ENCODE data around the gene WNK1.
A peak's percentile ranks its signal among the peaks of the same experiment; 100 is the strongest.
"Not testable (repeated sequence)": the region's sequence is repeated elsewhere in the genome, so short reads cannot be mapped to it uniquely, and the experiment has no call there.

WNK1 gene

DNA sequence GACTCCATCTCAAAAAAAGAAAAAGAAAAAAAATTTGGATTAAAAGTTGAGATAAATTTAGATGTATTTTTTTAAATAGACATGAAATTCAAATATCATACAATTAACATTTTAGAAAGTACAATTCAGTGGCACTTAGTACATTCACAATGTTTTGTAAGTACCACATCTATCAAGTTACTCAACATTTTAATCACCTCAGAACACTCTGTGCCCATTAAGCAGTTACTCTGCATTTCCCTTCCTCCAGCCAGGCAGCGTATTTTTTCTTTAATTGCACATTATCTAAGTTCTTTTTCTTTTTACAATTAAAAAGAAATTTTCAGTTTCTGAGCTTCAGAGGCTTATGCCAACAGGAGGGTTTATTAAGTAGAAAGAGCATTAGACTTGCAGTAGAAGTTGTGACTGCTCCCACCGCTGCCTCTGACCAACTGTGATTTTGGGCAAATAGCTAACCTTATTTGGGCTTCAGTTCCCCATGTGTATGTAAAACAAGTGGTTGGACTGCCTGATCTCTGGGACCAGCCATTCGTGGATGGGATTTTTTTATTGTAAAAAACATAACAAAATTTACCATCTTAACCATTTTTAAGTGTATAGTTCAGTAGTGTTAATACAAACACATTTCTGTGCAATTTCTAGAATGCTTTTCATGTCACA lies 65.7 kb downstream of the WNK1 start:
- DNase-seq, result no peak

DNA sequence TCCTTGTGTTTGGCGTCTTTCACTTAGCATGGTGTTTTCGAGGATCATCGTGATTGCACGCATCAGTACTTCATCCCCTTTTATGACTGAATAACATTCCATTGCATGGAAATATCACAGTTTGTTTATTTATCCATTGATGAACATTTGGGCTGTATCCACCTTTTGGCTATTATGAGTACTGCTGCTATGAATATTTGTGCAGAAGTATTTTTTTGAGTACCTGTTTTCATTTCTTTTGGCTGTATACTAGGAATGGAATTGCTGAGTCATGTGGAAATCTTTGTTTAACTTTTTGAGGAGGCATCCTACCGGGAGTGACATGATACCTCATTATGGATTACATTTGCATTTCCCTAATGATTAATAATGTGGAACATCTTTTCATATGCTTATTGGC lies 66.4 kb downstream of the WNK1 start:
- no peak for DNase-seq

DNA sequence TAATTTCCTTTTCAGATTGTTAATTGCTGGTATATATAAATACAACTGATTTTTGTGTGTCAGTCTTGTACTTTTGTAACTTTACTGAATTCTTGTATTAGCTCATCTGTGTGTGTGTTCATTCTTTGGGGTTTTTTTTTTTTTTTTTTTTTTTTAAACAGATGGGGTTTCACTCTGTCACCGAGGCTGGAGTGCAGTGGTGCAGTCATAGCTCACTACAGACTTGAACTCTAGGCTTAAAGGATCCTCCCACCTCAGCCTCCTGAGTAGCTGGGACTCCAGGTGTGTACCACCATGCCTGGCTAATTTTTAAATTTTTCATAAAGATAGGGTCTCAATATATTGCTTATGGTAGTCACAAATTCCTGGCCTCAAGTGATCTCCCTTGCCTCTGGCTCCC lies 68.0 kb downstream of the WNK1 start:
- no peak for DNase-seq

DNA sequence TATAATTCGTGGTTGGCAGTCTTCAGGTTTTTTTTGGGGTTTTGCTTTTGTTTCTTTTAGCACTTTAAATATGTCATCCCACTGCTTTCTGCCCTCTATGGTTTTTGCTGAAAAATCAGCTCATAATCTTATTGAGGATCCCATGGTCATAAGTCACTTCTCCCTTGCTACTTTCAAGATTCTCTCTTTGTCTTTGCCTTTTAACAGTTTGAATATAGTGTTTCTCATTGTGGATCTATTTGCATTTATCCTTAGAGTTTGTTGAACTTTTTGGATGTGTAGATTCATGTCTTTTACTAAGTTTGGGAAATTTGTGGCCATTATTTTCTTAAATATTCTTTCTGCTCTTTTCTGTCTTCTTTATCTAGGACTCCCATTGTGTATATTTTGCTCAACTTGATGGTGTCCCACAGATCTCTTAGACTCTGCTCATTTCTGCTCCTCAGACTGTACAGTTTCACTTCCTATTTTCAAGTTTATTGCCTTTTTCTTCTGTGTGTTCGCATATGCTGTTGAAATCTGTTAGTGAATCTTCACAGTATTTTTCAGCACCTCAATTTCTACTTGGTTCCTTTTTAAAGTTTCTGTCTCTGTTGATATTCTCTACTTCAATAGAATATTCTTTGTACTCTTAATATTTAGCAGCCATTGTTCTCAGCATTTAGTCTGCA lies 70.8 kb downstream of the WNK1 start:
- DNase-seq, result peak; percentile 78 to 81

DNA sequence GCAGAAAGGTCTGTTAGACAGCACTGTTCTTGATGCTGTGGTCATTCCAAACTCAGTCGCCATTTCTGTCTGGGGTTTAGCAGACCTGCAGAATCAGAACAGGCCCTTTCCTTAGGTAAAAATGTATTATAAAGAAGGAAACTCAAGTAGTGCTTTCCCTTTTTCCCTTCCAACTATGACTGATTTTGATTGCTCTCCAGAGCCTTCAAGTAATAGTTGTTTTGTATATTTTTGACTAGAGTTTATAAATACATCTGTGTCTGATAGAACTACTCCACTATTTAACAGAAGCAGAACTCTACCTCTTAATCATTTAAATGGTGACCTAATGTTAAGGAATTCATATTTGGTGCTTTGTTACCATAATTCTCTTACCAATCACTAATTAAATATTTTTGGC lies 74.0 kb downstream of the WNK1 start:
- DNase-seq, result no peak

DNA sequence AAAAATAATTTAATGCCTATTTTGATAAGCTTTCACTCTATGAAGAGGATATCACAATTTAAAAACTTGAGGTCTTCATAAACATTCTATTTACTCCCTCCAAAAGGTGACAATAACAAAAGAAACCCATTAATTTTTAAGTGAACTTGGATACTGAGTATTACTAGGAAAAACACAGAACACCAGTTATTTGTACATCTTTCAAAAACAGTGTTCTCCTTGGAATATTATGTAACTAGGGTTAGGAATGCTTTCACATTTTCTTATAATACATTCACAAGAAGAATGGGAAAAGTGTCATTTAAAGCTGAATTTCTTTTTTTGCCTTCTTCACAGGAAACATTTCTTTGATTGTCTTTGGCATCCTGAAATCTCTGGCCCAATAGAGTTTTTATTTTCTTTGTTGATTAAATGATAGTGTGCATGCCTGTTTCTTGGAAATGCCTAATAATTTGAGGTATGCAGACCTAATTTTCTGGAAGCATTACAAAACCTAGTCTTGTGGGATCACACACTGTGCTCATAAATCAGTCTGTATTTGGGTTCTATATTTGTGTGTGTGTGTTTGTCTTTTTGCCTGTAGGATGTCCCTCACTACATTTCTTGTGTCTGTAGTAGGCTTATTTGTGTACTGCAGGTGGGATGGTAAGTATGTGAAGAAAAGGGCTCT lies 76.5 kb downstream of the WNK1 start:
- DNase-seq, result no peak

DNA sequence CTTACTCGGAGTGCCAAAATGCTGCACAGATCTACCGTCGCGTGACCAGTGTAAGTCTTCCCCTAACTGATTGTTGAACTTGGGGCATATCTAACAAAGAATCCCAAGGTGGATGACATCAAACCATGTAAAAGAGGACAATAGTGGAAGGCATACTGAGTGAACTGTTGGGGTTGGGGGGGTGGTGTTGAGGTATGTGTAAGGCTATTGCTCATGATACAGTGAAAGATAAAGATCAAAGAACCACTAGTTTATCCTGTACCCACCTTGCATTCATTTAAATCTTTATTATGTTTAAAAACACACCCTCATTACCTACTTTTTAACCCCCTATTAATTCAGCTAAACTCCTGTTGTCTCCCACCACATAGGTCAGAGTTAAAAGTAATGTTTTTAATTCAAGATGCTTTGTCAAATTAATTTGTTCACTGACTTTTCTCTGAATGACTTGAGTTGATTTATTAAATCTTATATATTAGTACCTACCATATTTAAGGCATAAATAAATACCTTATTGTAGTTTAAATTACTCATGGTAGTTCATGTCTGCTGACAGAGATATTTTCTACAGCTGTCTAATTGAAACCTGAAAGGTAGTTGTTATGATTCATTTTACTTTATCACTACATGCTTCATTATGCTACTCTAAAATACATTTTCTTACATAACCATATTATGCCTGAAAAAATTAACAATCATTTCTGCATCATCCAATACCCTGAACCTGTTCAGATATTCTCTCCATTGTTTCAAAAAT lies 77.9 kb downstream of the WNK1 start:
- no peak for DNase-seq

DNA sequence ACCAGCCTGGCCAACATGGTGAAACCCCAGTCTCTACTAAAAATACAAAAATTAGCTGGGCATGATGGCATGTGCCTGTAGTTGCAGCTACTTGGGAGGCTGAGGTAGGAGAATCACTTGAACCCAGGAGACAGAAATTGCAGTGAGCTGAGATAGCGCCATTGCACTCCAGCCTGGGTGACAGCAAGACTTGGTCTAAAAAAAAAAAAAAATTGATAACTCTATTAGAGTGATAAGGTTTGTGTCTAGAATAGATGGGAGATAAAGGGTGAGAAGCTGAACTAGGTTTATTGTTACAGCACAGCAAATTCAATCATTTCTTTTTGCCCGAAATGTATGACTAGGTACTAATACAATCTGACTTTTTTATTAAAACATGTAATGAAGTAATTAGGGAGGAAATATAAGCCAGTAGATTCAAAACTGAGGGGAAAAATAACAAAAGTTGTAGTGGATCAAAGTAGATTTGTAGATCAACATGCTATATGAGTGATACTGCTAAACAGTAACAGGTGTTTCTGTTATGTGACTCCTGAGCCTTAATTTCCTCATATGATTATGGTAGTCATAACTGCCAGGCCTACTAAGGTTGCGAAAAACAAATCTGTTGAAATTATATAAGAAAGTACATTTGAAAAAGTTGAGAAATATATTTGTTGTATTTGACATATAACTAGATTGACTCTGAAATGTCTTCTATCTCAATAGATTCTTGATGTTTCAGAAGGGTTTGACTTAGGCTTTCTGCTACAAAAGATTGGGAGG lies 83.6 kb downstream of the WNK1 start:
- peak; percentile 27 to 63 for DNase-seq

DNA sequence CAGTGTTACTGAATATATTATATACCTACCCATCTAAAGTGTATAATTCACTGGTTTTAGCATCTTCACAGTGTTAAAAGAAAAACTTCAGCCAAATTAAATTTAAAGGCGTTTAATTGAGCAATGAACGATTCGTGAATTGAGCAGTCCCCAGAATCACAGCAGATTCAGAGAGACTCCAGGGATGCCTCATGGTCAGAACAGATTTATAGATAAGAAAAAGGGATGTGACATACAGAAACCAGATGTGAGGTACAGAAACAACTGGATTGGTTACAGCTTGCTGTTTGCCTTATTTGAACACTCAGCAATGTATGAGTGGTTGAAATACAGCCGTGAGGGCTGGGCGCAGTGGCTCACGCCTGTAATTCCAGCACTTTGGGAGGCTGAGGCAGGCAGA lies 84.6 kb downstream of the WNK1 start:
- no peak for DNase-seq

DNA sequence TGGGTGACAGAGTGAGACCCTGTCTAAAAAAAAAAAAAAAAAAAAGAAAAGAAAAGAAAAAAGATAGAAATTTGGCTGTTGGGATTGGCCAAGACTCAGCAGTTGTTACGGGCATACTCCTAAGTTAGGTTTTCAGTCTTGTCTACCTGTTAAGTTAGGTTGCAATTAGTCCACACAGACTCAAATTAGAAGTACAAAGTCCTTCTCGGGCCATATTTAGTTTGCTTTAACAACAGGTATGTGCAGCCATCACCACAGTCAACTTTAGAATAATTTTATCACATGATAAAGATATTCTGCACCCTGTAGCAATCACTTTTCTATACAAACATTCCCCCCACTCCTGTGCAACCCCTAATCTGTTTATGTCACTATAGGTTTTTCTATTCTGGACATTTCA lies 85.2 kb downstream of the WNK1 start:
- DNase-seq, result no peak

DNA sequence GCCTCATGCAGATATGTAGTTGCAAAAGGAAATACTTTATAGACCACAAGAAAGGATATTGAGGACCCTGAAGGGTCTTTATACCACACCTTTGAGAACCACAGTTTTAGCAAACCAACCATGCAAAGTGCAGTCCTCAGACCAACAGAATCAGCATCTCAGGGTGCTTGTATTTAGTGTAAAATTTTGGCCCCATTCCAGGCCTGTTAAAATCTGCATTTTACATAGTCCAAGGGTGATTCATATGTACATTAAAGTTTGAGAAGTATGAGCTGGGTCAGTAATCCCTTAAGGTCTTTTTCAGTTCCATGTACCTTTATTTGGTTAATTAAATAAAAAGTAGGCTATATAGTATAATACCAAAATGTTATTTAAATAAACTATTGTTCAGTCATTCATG lies 91.2 kb downstream of the WNK1 start:
- no peak for DNase-seq

DNA sequence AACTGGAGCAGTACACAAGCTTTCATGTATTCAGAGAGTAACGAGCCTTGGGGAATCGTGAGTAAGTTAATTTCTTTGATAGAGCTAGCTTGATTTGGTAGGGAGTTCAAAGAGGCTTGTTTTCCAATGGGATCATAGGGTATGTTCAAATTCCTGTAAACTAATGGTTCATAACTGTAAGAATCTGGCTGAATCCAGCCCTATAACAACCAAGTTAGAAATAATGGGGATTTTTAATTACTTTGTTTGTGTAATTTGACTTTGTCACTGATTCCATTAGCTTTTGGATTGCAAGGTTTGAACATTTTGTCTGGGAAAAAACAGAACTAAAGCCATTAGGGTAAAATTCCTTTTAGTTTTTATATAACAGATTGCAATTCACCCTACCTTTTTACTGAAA lies 94.0 kb downstream of the WNK1 start:
- DNase-seq, result no peak

DNA sequence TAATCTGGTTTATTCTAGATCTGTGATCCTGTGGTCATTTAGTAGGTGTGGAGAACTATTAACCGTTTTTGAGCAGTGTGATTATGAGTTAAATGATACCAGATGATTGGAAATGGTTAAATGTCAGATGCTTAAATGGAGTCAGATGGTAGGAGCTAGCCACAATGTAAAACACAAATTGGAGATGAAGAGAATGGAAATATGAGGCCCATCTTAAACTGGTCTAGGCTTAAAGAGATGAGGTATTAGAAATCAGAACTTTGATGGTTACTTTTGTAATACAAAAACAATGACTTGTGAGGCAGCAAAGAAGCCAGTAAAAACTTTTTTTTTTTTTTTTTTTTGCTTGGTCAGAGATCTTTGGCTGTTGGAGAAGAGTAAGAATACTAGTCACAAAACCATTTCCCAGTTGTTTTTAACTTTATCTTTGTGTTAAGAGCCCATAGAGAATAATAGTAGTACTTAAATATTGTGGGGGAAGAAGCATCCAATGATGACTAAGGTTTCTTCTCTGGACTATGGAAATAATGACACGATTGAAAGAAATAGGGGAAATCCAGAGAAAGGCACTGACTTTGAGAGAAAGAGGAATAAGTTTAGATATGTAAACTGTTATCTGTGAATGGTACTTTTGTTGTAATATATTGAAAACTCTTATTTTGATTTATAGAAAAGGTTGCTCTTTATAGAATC lies 95.9 kb downstream of the WNK1 start:
- peak; percentile 78 to 80 for DNase-seq

DNA sequence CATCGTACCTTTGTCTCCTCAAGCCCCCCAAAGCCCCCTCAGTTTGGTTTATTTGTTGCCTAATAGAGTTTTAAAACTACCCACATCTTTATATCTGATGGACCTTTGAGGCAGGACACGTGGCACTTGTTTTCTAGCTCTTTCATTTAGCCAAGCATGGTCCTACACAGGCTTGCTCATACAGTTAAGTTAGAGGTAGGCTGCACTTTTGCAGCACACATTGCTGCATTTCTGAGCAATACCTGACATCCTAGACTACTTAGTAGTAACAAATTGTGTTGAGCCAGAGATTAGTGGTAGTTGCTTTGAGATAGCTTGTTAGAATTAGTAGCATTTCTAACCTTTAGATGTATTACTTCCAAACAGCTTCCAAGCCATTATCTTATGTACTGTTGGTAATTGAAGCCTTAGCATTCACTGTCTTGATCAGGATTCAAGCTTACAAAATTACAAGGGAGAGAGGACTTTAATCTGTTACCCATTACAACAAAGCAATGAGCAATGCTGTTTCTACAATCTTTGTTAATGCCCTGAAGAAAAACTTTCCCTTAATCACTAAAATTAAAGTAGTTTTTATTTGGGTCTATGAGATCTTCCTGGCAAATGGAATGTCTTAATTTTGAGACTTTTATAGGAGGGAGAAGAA lies 96.6 kb downstream of the WNK1 start:
- peak in 1 of 2 donors; percentile 7 for DNase-seq

DNA sequence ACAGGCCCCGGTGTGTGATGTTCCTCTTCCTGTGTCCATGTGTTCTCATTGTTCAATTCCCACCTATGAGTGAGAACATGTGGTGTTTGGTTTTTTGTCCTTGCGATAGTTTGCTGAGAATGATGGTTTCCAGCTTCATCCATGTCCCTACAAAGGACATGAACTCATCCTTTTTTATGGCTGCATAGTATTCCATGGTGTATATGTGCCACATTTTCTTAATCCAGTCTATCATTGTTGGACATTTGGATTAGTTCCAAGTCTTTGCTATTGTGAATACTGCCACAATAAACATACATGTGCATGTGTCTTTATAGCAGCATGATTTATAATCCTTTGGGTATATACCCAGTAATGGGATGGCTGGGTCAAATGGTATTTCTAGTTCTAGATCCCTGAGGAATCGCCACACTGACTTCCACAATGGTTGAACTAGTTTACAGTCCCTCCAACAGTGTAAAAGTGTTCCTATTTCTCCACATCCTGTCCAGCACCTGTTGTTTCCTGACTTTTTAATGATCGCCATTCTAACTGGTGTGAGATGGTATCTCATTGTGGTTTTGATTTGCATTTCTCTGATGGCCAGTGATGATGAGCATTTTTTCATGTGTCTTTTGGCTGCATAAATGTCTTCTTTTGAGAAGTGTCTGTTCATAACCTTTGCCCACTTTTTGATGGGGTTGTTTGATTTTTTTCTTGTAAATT lies 97.5 kb downstream of the WNK1 start:
- not testable (repeated sequence) for DNase-seq

DNA sequence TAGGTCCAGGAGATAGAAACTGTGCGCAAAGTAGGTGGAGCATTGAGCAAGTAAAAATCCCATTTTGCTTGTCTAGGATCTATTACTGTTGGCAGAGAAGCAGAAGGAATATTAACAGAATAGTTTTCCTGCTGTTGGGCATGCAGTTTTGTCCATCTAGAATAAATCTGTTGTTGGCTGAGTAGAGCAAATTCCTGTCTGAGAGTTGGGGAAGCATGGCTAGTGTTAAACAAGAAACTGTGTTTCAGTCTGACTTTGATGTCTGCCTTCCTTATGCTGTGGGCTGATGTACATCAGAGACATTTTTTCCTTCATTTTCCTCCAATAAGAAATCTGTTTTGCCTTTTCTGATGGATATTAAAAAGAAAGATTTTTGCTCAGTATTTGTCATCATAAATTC lies 99.0 kb downstream of the WNK1 start:
- no peak for DNase-seq

DNA sequence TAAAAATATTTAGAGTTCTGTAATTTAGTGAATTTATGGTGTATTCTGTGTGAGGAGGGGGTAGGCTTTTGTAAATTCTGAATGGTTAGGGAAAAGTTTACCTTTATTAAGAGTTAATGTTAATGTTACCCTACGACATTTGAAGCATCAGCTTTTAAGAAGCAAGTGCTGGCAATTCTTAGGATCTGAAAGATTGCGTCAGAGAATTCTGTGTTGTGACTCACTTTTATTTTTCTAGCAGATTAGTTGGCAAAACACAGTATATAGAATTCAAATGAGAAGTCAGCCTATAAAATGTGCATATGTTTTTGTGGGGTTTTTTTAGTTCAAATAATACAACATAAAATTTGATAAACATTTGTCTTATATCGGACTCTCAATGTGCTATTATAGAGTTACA lies 99.5 kb downstream of the WNK1 start:
- DNase-seq, result peak; percentile 49 to 73

DNA sequence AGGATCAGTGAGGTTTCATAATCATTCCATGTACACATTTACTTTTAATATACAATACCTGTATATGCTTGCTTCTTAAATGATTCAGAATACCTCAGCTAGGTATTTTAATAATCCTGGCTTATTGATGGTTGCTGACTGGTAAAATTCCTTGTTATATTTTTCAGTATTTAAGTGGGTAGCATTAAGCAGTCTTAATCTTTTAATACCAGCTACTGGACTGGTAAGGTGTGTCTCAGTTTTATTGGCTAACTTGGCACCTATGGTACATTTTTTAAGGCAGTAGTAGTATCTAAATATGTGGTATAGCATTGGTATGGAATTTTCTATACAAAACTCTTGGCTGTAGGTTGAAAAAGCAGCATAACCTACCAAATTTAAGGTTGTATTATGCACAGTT lies 100.5 kb downstream of the WNK1 start:
- DNase-seq, result no peak

DNA sequence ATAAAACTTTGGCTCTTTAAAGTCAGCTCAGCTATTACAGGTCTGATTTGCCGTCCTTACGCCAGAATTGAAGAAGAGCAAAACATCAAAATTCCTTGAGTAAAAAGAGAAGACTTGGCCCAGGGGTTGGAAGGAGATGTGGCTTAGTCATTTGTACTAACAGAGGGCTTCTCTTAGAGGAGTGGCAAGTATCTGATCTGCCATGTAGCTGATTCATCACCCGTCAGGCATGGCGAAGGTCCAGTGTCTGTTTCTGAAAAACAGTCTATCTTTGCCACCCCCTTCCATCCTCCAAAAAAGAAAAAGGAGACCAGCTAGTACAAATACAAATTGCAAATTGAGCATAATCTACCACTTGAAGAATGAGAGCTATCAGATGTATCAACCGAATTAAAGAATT lies 105.2 kb downstream of the WNK1 start:
- DNase-seq, result no peak

DNA sequence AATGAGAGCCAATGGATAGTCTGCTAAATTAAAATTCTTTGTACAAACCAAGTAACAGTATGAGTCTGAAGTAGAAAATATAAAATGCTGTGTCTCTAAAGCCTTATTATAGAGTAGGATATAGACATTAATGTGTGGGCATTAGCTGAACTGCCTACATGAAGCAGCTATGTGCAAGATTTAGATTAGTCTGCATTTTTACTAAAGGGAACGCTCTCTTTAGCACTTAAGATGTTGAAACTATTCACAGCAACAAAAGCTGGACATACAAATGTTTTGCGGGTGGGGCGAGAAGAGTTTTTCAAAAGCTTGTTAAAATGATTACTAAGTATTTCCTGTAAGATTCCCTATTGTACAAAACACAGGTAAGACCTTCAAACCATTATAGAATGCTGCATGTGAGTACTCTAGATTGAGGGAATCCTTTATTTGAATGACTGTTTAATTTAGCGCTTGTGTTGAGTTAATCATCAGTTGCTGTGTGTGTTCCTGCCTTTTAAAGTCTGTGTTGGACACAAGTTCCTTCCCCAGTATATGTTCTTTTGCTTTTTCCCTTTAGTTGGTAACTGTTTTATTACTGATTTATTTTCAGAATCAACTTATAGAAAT lies 110.0 kb downstream of the WNK1 start:
- DNase-seq, result no peak

DNA sequence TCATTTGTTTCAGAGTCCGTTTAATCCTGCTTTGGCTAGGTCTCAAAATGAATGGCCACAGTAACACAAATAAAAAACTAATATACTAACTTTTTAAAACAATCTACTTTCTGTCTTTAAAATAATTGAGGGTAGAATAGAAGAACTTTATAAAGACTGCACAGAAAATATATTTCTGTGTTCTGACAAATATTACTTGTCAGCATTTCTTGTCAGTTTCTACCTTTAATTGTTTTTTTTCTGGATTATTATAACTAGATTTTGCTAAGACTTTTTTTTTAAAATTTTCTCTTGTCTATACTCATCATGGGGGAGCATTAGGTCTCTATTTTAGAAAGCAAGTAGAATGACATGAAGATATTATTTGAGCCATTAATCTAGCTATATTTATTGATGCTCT lies 110.9 kb downstream of the WNK1 start:
- no peak for DNase-seq

All from inflammatory macrophage treated with lipopolysaccharide for 1 hour (primary cell).